Activated B cell treated with CpG ODN at 0.5 μM for 24 hours (primary cell): ENCODE results near the gene SACM1L. TPM values are rescaled to one million over a fixed set of nuclear protein-coding genes. Genes with fewer than 3 reads are reported as not detected.

Experiments
- ATAC-seq: fragments of 200-7000 bp; cut with Tn5 transposase; one replicate; pipeline ENCODE4 v1.10.0; 2021; ENCODE audit warnings: low read depth, mild to moderate bottlenecking, moderate library complexity
- CTCF ChIA-PET: fragments of 350-600 bp; sonication (Branson Sonifier 250); formaldehyde crosslinking; loops from one replicate; lab custom pipeline; 2021; ENCODE audit warnings: antibody characterized with exemption; lab: Charles Lee
- POLR2A ChIA-PET: fragments of 350-600 bp; sonication (Branson Sonifier 250); formaldehyde crosslinking; loops from one replicate; lab custom pipeline; 2021; ENCODE audit warnings: antibody characterized with exemption; lab: Charles Lee
- DNase-seq: peaks from one replicate; pipeline ENCODE4 v3.0.0; 2022
- H3K27ac Mint-ChIP-seq: one replicate; pipeline ENCODE4 v1.8.0; 2020; ENCODE audit warnings: mixed read lengths
- H3K27me3 Mint-ChIP-seq: one replicate; pipeline ENCODE4 v1.8.0; 2021; ENCODE audit warnings: mixed read lengths
- H3K36me3 Mint-ChIP-seq: one replicate; pipeline ENCODE4 v1.8.0; 2021; ENCODE audit warnings: low read depth, mixed read lengths
- H3K4me1 Mint-ChIP-seq: one replicate; pipeline ENCODE4 v1.8.0; 2021; ENCODE audit warnings: mixed read lengths
- H3K4me3 Mint-ChIP-seq: one replicate; pipeline ENCODE4 v1.8.0; 2020; ENCODE audit warnings: mild to moderate bottlenecking, mixed read lengths
- H3K9me3 Mint-ChIP-seq: one replicate; pipeline ENCODE4 v1.8.0; 2020; ENCODE audit warnings: mixed read lengths
- CTCF ChIP-seq: fragments of 200-600 bp; IDR thresholded peaks from one replicate; pipeline ENCODE4 v1.8.0; 2022; ENCODE audit warnings: antibody characterized with exemption, mild to moderate bottlenecking
- intact Hi-C: fragments of 100-400 bp; cut with micrococcal nuclease; formaldehyde crosslinking; loops from one replicate; pipeline ENCODE4 v1.15.1; 2024
- total RNA-seq: library from RNA; stranded (reverse); gene quantifications from 2 replicates; pipeline ENCODE4 v1.2.3, GENCODE V29; 2022

SACM1L gene
- total RNA-seq, 1 donor from 2014 or later = 55.5 TPM

GRCh38 chr3:45657853-45658252 lies 31.3 kb upstream of the SACM1L start:
- intact Hi-C loops = no loop called here
- Mint-ChIP-seq H3K9me3 (no peaks in the 10 kb centered on the region), H3K27ac (no peak overlapping the region), H3K4me1 (peaks cover 39% of the 10 kb centered on the region), H3K36me3 (peaks cover 11% of the 10 kb centered on the region), H3K4me3 (no peak overlapping the region), H3K27me3 (no peaks in the 10 kb centered on the region)
- ChIA-PET POLR2A (no interaction called here), CTCF (interaction anchor here (0.8 to 17.0 kb wide), 4 partner anchors 9 to 145 kb away, joined by 3 to 357 read pairs (median 18); partner anchors contain the start of gene LIMD1)
- no peak for DNase-seq
- TF ChIP-seq CTCF = no peak
- no peak for ATAC-seq

- Mint-ChIP-seq H3K27ac (peak overlapping the region; percentile 70), H3K36me3 (peaks cover 18% of the 10 kb centered on the region), H3K9me3 (no peaks in the 10 kb centered on the region), H3K27me3 (no peaks in the 10 kb centered on the region), H3K4me1 (peaks cover 36% of the 10 kb centered on the region), H3K4me3 (no peak overlapping the region)
- ChIA-PET CTCF (interaction anchor here (0.6 to 17.0 kb wide), 43 partner anchors 8 to 709 kb away, joined by 3 to 357 read pairs (median 4); partner anchors contain the start of genes LIMD1 and SACM1L), POLR2A (interaction anchor here (0.6 to 1.5 kb wide), 6 partner anchors 21 to 151 kb away, joined by 3 to 17 read pairs (median 8); no protein-coding TSS in a partner anchor)
- TF ChIP-seq CTCF = peak; percentile 75
- ATAC-seq (peak; percentile 31), DNase-seq (peak; percentile 37)
- intact Hi-C loops = loop anchor here (1.0 to 5.0 kb wide), 2 partner anchors 149 to 267 kb away; no protein-coding TSS in a partner anchor
Observed at GRCh38 chr3:45659661-45660566, 29.3 kb upstream of the SACM1L start.

GRCh38 chr3:45660567-45660901 lies 28.7 kb upstream of the SACM1L start:
- no peak for DNase-seq
- no peak overlapping the region for H3K4me3 Mint-ChIP-seq
- no peak overlapping the region for H3K27ac Mint-ChIP-seq
- CTCF ChIA-PET = interaction anchor here (0.6 to 17.0 kb wide), 35 partner anchors 7 to 620 kb away, joined by 3 to 357 read pairs (median 5); partner anchors contain the start of genes LIMD1 and SACM1L
- no peaks in the 10 kb centered on the region for H3K9me3 Mint-ChIP-seq
- H3K4me1 Mint-ChIP-seq = peaks cover 40% of the 10 kb centered on the region
- ATAC-seq = no peak
- TF ChIP-seq CTCF = no peak
- intact Hi-C loops = loop anchor here (1.0 to 5.0 kb wide), 2 partner anchors 149 to 267 kb away; no protein-coding TSS in a partner anchor
- no peaks in the 10 kb centered on the region for H3K27me3 Mint-ChIP-seq
- H3K36me3 Mint-ChIP-seq = peaks cover 22% of the 10 kb centered on the region
- POLR2A ChIA-PET = interaction anchor here (0.6 to 1.5 kb wide), 2 partner anchors 20 to 152 kb away, joined by 7 to 9 read pairs; no protein-coding TSS in a partner anchor

- CTCF ChIA-PET = interaction anchor here (1.1 to 17.0 kb wide), 2 partner anchors 8 to 151 kb away, joined by 3 to 357 read pairs; no protein-coding TSS in a partner anchor
- POLR2A ChIA-PET = interaction anchor here (0.6 to 1.0 kb wide), 2 partner anchors 10 to 25 kb away, joined by 3 to 4 read pairs; no protein-coding TSS in a partner anchor
Observed at GRCh38 chr3:45664578-45664977, 24.6 kb upstream of the SACM1L start.

More at GRCh38 chr3:45664578-45664977, 24.6 kb upstream of the SACM1L start:
- H3K27ac Mint-ChIP-seq = peak overlapping the region; percentile 81
- no peak for TF ChIP-seq CTCF
- H3K27me3 Mint-ChIP-seq = no peaks in the 10 kb centered on the region
- peaks cover 36% of the 10 kb centered on the region for H3K4me1 Mint-ChIP-seq
- H3K9me3 Mint-ChIP-seq = no peaks in the 10 kb centered on the region
- peak overlapping the region; percentile 80 for H3K4me3 Mint-ChIP-seq
- intact Hi-C loops = loop anchor here (5.0 kb wide), 1 partner anchor 263 kb away; no protein-coding TSS in a partner anchor
- H3K36me3 Mint-ChIP-seq = peaks cover 47% of the 10 kb centered on the region
- peak; percentile 25 for DNase-seq
- peak; percentile 85 for ATAC-seq
